EL (cell line): ENCODE results near the gene USH2A.
A peak's percentile ranks its signal among the peaks of the same experiment; 100 is the strongest.

Source experiments
- DNase-seq: peaks from one replicate; pipeline ENCODE4 v3.0.0-alpha.2; 2016

The USH2A gene

DNA sequence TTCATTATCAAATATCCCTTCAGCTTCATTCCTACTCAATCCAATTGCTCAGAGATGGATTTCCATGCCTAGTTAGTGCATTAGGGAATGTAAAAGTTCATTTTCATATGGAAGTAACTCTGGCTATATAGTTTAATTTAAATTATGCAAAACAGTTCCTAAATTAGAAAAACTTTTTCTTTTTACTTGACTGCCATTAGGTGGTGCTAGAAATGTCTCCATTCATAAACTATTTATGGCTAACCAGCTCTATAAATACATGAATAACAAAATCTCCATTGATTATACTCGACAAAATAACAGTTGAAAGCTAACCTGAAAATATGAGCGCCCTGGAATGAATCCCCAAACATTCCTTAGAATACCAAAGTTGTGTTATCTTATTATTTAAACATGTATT is 311.4 kb downstream of the USH2A start:
- no peak for DNase-seq

GRCh38 chr1:216095400-216095799 is 327.8 kb downstream of the USH2A start:
- no peak for DNase-seq

GRCh38 chr1:216090556-216090955 is 332.7 kb downstream of the USH2A start:
- no peak for DNase-seq

DNA sequence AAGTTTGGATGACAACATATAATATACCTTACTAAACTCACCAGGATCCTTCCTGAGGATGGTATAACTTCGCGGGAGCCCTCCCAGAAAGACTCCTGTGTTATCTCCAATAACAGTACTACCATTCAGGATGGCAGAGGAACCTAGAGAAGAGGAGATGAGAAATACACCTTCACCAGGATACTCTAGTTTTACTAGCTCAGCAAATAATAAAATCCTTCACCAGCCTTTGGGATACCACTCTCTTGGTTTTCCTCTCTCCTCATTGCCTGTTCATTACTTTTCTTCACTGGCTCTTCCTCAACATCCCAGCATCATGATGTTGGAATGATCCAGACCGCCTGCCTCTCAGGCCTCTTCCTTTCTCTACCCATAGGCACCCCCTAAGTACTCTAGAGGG is 336.6 kb downstream of the USH2A start:
- DNase-seq, result no peak

DNA sequence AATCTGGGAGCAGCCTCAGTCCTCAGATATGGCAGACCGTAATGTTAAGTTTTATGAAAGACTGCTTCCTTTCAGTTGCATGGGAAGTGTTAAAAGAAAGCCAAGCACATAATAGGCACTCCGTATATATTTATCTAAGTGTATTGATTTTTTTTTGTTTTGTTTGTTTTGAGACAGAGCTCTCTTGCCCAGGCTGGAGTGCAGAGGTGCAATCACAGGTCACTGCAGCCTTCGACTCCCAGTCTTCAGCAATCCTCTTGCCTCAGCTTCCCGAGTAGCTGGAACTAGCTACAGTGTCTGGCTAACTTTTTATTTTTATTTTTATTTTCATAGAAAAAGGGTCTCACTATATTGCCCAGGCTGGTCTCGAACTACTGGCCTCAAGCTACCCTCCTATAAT is 341.8 kb downstream of the USH2A start:
- no peak for DNase-seq

- DNase-seq, result no peak
Measured at GRCh38 chr1:216076751-216077150, 346.5 kb downstream of the USH2A start.

DNA sequence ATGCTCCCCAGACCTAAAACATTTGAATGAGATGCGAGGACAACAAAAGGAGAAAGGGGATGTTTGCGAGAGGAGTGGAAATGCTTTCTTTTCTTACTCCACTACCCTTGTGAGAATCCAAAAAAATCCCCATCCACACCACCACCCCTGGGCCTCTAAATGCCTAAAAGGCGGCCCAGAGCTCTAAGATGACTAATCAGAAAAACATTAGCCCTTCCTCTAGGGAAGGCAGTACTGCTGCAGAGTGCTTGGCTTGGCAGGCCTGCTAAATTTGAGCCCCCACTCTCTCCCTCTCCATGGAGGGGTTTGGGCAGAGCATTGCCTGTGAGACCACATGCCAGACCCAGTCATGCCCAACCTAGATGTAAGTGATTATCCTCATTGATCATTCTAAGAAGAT is 347.9 kb downstream of the USH2A start:
- peak; percentile 74 for DNase-seq

GRCh38 chr1:216073793-216074595 is 349.3 kb downstream of the USH2A start:
- DNase-seq, result no peak

- no peak for DNase-seq
Measured at GRCh38 chr1:216071262-216071661, 352.0 kb downstream of the USH2A start.

DNA sequence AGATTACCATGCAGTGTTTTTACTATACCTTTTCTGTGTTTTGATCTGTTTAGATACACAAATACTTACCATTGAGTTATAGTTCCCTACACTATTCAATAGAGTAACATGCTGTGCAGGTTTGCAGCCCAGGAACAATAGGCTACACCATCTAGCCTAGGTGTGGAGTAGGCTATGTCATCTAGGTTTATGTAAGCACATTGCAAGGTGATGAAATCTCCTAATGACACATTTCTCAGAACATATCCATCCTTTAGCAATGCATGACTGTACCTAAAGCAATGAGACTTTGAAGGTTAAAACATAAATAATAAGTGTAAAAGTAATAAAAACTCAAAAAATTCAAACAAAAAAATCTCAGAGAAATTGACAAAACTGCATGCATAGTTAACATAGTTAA is 358.6 kb downstream of the USH2A start:
- DNase-seq, result peak; percentile 15

DNA sequence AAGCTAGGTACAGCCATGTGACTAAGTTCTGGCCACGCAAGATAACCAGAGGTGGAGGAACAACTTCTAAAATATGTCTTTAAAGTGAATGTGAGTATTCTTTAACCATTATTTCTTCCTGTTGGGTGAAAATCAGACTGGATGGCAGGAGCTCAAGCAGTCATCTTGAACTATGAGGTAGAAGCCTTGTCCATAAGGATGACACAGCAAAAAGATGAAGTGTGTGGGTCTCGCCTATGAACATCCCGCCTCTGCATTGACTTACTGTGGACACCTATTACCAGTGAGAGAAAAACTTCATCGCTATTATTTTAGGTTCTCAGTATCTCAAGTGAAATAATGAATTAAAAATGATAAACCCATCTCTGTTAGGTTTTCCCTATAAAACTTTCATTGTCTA is 365.3 kb downstream of the USH2A start:
- DNase-seq, result no peak

GRCh38 chr1:216057063-216057462 is 366.2 kb downstream of the USH2A start:
- DNase-seq, result no peak

GRCh38 chr1:216055004-216055403 is 368.2 kb downstream of the USH2A start:
- no peak for DNase-seq

- no peak for DNase-seq
Measured at GRCh38 chr1:216054600-216054999, 368.6 kb downstream of the USH2A start.

DNA sequence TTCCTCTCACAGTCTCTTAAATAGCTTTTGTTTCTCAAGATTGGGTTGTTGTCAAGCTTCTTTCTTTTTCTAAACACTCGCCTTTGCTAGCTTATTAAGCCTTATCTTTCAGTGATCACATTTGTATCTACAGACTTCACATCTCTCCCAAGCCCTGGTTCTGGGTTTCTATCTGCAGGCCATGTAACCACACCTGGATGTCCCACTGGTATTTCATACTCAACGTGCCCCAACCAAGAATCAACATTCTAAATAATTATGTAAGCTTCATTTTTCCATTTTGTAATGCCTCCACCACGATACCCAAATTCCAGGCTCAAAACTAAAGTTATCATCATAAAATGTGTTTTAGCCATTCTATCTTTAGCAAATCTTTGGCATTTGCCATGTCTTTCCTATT is 372.2 kb downstream of the USH2A start:
- DNase-seq, result no peak

DNA sequence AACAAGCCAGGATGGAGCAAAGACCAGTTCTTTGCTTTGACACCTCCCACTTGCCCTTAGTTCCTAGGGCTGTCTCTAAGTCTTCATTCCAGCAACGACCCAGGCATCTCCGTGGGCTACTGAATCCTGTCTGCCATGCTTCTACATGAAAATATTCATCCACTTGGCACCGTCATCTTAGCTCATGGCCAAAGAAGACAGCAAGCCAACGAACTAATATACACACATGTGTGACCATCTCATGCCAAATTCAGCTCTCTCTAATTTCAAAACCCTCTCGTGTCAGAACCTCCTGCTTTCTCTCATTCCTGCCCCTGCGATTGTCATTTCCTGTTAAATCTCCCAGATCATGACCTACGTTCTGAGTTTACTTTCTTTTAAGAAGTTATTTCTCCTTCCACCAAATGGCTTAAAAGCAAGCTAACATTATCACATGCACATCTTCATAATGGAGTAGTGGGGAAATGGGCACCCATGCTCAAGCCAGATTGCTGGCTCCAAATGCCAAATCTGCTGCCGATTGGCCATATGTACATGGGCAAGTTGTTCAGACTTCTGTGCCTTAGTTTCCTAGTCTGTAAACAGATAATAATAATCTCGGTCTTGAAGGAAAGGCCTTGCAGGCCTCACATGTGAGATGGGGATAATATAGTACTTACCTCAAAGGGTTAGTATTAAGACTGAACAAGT is 373.4 kb downstream of the USH2A start:
- DNase-seq, result no peak

DNA sequence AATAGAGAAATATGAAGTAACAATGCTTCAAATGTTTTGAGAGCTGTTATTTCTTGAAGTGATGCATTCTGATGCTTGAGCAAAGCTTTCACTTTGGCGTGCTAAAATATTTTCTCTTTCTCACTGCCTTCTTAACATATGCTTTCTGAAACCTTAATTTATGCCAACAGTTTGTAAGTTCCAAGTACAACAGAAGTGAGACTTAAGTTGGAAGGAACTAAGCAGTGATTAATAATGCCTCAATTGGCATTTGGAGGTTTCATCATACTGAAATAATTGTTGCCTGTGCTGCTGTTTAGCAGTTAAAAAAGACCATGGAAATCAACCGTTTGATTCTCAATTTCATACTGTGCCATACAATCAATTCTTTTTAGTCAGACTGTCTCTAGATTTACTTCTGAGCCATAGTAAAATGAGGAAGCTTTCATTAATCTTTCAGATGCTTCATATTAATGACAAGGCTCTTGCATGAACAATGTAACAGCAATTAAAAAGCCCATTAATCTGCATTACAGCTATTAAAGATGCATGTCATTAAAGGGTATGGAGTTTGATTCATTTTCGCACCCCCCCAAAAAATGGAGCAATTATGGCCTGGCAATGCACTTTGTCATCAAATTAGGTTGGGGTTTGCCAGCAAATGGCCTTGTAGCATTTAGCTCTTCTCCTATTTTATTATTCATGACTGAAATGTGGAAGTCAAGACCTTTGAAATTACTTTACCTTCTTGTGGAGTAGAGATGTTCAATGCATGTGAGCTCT is 375.3 kb downstream of the USH2A start:
- no peak for DNase-seq

DNA sequence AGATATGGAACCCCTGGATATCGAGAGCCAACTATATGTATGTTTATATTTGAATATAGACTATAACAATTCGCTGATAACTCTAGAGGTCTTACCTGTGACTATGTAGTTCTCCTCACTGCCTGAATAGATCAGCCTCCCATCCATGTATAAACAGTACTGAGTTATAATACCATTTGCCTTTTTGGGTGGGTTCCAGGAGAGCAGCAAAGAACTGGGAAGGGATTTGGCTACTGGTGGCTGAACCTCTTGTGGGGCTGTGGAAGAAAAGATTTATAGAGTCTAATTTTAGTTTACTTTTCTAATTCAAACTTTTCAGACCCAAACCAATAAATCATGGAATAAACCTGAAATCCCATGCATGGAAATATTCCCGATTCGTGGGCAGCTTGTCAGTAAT is 376.9 kb downstream of the USH2A start:
- DNase-seq, result peak; percentile 20

- DNase-seq, result peak; percentile 96
Measured at GRCh38 chr1:216045400-216045799, 377.8 kb downstream of the USH2A start.

DNA sequence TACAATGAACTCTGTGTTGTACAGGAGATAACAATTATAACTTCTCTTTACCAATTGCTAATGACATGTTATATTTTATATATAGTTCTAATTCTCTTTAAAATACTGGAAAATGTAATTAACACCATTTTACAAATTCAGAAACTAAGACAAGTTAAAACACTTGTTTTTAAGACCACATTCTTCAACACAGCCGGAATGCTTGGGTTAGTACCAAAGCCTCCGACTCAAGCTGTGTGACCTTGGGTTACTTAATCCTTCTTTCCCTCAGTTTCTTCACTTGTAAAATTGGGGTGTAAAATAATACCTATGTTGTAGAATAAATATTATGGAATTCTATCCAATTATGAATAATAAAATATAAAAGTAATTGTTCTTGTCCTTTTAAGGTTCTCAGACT is 378.7 kb downstream of the USH2A start:
- DNase-seq, result no peak

DNA sequence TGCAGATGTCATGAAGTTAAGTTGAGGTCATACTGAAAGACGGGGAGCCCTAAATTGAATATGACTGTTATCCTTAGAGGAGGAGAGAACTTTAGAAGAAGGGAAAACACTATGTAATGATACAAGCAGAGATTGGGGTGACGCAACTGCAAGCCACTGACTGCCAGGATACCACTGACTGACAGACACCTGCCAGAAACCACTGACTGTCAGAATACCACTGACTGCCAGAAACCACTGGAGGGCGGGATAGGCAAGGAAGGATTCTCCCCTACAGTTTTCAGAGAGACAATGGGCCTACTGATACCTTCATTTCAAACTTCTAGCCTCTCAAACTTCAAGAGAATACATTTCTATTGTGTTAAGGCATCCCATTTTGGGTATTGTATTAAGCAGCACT is 388.7 kb downstream of the USH2A start:
- DNase-seq, result peak; percentile 21

DNA sequence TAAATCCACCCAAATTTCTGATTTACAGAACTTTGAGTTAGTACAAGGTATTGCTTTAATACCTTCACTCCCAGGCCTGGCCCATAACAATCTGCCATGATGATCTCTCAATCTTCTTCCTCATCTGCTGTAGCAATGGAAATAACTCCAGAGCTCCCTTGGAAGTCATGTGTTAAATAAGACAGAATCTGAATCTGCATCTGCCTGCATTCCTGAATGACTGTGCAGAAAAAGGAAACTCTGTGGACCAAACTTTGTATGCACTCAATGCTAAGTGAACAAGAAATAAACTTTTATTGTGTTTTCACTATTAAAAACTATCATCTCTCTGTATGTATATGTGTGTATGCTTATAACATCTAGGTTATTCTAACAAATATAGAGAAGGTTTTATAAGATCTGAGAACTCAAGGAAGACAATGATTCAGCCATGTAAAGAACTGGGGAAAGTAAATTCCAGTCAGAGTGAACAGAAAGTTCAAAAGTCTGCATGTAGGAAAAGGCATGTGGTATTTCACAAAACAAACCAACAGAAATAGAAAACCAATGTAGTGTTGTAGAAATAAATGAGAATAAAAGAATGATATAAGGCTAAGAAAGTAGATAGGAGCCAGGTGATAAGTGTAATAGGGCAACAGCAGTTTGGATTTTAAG is 390.2 kb downstream of the USH2A start:
- no peak for DNase-seq

- DNase-seq, result no peak
Measured at GRCh38 chr1:216032284-216032683, 391.0 kb downstream of the USH2A start.
